Stimulated activated CD4-positive, alpha-beta T cell treated with anti-CD3 and anti-CD28 coated beads, Interleukin-4, amount 100 ng/mL, for 4 hours (primary cell): ENCODE measurements around the gene PCSK5.

Experiments used
- DNase-seq, 2 experiments: peaks; one replicate each; pipeline ENCODE4 v3.0.0-alpha.2; 2020

PCSK5 gene

GRCh38 chr9:76092572-76092971, 202.1 kb downstream of the PCSK5 start:
- no peak for DNase-seq

GRCh38 chr9:76095585-76095984, 205.1 kb downstream of the PCSK5 start:
- DNase-seq: no peak

GRCh38 chr9:76099516-76099915, 209.0 kb downstream of the PCSK5 start:
- DNase-seq: no peak

- DNase-seq: no peak
Measured at GRCh38 chr9:76101075-76101474, 210.6 kb downstream of the PCSK5 start.

- no peak for DNase-seq
Measured at GRCh38 chr9:76101491-76101890, 211.0 kb downstream of the PCSK5 start.

- no peak for DNase-seq
Measured at GRCh38 chr9:76101947-76102346, 211.5 kb downstream of the PCSK5 start.

DNA sequence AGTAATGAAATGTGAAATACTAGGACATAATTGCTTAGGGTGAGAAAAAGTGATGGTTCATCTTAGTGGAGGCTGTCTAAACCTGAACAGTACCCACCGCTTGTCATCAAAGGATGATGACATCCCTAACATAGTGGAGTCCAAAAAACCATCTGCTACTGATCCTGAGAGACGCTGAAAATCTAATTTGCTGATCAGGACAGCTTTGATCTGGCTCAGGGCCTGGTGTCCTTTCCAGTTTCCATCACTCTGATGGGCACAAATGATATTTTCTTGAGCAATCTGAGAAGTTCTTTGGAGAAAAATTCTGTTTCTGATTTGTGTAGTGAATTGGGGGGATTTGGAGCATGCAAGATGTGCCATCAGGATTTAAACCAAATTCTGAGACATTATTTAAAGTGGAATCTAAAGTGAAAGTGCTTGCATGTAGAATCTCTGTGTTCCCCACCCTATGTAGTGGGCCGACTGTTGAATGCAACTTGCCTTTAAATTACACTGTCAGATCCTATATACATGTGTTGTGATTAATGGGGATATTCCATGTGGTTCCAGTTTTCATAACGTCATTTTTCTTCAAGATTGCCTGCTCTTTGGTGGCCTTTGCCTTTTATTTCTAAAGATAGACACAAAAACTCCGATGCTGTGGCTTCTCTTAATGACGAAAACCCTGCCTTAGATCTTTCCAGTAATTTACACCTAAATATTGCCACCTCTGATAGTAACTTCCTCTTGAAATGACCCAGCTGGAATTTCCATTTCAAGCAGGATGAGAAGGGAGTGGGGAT, 213.2 kb downstream of the PCSK5 start:
- DNase-seq: no peak

GRCh38 chr9:76107482-76107881, 217.0 kb downstream of the PCSK5 start:
- DNase-seq: no peak

GRCh38 chr9:76109953-76110352, 219.5 kb downstream of the PCSK5 start:
- no peak for DNase-seq

DNA sequence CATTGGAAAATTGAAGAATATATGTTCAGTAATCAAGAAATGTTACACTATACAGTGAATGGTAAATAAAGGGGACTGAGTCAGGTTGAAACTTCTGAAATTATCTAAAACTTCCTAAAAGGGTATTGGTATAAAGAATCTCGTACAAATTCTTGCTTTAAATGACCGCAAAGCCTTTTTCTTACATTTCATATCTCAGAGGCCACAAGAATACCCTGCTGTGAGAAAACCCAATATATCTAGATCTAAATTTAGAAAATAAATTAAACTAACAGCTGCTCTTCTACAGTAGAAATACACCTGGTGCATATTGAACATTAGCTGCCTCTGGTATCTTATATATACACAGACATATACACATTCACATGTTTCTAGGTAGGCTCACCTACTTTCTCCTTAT, 221.7 kb downstream of the PCSK5 start:
- no peak for DNase-seq

- DNase-seq: no peak
Measured at GRCh38 chr9:76114144-76114543, 223.7 kb downstream of the PCSK5 start.

DNA sequence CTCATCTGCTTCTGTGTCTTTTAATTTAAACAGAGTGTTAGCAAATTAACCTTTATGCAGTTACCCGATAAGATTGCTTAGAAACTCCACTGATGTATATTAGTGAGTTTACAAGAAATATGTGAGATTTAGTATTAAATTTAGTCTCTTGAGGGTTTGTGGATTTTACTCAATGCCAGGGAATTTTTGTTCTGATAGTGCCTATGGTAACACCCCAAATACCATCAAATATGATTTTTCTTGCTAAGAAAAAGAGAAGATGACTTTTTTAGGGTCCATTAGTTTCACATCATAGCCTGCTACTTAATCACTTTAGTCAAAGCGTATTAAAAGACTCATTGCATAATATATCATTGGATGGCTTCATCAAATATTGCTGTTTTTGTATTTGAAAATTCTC, 224.9 kb downstream of the PCSK5 start:
- DNase-seq: no peak

GRCh38 chr9:76115982-76116646, 225.6 kb downstream of the PCSK5 start:
- DNase-seq: no peak

DNA sequence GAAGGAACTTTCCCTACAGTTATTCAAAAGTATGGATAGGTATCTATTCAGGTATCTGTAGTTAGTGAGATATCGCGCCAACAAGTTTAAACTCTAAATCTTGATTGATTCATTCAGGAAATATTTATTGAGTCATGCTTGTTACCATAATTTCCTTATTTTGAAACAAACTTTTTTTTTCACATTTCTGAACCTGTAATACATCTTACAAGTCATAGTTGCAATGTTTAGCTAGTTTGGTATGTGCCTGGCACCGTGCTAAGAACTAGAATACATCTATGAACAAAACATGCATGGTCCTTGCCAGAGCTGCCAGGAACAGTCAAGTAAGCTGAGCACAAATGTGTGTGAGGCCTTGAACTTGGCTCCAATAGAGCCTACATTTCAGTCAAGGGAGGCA, 226.4 kb downstream of the PCSK5 start:
- no peak for DNase-seq

DNA sequence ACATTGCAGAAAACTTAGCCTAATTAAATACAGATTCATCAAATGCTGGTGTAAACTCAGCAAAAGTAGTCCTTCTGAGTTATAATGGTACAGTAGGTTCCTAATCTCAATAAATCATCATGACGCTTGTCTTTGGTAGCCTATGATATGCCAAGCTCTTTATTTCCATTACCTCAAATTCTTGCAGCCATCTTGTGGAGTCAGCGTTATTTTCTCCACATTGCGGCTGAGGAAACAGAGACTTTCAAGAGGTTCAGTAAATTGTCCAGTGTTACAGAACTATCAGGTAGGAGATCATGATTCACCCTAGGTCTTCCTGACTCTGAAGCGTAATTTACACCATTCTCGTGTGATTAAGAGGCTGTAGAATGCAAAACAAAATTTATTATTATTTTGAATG, 237.2 kb downstream of the PCSK5 start:
- no peak for DNase-seq

- no peak for DNase-seq
Measured at GRCh38 chr9:76135902-76136301, 245.4 kb downstream of the PCSK5 start.

- no peak for DNase-seq
Measured at GRCh38 chr9:76136986-76137385, 246.5 kb downstream of the PCSK5 start.

DNA sequence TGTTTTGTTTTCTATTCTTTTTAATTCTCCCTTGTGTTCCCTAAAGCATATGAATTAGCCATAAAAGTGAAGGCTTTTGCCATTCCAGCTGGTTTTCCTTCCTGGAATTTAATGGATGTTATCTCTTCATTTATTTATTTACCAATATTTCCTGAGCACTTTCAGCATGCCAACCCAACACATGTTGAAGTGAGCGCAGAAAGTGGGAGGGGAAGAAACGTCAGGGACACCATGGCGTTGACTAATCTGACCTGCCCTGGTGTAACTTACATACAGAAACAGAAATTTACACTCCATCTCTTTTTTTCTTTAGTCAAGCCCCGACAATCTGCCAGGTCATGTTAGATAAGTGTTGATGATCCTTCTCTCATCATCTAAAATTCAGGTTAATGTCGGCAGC, 247.5 kb downstream of the PCSK5 start:
- no peak for DNase-seq

DNA sequence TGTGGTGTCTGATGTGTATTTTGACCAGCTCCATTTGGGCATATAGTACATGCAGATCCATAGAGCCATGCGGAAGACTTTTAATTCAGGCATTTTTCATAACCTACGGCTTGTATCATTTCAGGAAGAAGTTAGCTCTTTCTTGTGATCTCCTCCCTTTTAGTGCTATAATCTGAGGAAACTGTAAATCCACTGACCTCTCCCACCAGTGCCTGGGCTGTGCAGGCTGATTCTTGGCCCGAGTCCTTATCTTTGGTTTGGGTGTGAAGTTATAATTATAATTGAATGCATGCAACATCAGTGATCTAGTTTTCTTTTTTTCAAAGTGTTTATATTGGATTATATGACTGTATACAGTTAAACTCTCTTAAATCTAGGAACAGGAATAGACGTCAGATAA, 247.9 kb downstream of the PCSK5 start:
- no peak for DNase-seq

GRCh38 chr9:76143834-76144233, 253.4 kb downstream of the PCSK5 start:
- DNase-seq: no peak

DNA sequence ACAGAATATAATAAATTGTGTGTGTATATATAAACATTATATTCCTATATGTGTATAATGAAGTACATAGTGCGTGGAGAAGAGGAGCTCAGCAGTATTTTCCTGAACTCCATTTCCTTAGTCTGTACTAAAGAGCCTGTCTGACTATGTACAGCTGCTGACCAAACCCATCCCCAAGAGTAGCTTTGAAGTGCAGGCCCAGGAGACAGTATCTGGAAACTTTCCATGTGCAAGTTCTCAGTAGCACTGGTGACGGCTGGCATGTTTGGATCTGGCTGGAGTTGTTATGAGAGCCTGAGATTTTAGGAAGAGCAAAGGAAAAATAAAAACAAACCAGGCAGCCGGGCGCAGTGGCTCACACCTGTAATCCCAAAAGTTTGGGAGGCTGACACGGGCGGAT, 259.5 kb downstream of the PCSK5 start:
- no peak for DNase-seq

- DNase-seq: no peak
Measured at GRCh38 chr9:76151267-76151666, 260.8 kb downstream of the PCSK5 start.

GRCh38 chr9:76153339-76153738, 262.9 kb downstream of the PCSK5 start:
- no peak for DNase-seq

DNA sequence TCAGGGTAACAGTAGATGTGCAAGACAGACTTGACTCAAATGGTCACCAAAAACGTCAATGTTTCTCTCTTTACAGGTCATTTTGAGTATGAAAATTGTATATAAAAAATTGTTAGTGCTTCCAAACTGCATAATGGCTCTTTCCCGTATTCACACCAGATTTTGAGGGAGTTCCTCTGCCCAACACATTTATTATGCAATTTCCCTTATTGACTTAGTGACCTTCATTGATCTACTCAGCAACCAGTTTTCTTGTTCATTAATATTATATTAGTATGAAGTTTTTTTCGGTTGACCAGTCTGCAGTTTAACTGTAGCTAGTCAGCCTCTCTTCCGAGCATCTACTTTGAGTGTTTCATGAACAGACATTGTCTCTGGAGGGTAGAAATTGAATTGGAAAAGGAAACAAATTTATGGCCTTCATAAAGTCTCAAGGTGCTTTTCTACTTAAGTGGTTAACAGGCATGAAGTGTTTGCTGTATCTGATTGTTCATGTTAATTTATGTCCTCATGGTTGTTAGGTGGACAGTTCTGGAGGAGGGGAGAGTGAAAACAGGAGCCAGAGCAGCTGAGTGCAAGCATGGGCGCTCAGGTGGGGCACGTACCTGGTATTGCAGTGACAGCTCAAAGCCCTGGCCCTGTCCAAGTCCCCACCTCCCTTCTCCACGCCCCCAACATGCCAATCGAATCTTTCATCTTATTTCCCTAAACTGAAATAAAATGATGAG, 263.6 kb downstream of the PCSK5 start:
- DNase-seq: no peak
